GM18499 (cell line): ENCODE results near the gene SPEM2.
A peak's percentile ranks its signal among the peaks of the same experiment; 100 is the strongest.

ENCODE experiments used
- ATAC-seq: cut with Tn5 transposase; IDR thresholded peaks from one replicate; pipeline ENCODE4 v1.9.1; 2021; ENCODE audit warnings: moderate number of reproducible peaks; ENCODE audit not compliant: insufficient read depth, unreplicated experiment

Gene SPEM2

DNA sequence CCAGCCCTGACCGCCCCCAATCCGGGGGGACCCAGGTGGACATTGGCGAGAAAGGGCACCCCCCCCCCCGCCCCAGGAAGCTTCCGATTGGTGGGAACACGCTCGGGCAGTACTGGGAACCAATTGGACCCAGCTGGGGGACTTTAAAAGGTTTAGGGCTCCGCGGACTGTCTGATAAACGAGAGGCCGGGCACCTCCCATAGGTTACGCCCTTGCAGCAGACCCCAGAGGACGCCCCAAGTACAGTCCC lies 21.8 kb upstream of the SPEM2 start:
- ATAC-seq = no peak

DNA sequence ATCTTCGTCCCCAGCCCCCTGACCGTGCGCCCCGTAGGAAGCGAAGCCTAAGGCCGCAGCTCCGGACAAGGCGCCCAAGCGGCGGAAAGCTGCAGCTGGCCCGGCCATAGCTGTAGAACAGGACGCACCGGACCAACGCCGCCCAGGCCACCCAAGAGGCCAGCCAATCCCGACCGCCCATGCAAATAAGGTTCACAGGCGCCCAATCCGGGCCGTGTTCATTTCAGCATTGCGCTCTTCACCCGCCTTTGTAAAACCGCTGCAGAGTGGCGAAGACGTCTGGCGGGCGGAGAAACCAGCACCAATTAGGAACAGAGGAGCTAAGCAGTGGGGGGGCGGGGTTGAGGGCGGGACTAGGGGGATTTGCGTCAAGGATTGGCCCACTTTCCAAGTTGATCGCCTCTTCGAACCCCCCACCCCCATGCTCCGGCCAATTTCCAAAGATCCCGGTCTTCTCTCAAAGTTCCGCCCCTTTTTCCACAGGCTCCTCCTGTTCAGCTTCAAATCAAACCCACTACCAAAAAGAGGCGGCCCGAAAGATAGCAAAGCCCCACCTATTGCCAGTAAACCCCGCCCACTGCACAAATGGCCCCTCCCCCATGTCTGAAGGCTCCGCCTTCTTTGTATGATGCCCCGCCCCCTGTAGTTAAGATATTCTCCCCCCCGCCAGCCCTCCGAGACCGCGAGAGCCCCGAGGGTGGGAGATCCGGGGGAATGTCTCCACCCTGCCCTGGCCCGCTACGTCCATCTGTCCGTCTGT lies 21.3 kb upstream of the SPEM2 start, which contains the start of gene TMEM256:
Gene TMEM256, minus strand, starts transcription at position 121 of the 760 bp plus-strand sequence. Its CDS starts 13 bp downstream, at position 108.
- ATAC-seq = peak; percentile 64

DNA sequence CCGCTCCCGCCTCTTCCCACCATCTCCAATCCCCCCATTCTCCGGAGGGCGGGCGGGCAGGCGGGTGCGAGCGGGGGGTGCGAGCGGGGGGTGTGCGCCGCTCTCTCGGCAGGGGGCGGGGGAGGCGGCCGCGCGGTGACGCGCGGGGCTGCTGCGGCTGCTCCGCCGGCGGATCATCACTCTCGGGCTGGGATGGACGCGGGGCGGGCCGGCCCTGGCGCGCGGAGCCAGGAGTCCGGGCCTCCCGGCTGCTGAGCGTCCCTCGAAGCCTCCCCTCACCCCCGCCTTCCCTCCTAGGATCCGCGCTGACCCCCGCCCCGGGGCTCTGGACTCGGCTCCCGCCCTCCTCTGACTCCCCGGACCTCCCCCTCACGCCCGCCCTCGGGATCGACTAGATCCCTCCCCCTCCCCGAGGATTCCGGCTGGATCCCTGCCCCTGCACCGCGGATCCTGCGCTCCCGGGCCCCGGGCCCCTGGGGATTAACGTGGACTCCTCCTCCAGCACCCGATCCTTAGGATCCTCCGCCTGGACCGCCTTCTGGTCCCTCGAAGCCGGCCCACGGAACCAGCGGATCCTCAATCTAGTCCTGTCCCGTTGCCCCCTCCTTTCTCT lies 20.6 kb upstream of the SPEM2 start:
- no peak for ATAC-seq

DNA sequence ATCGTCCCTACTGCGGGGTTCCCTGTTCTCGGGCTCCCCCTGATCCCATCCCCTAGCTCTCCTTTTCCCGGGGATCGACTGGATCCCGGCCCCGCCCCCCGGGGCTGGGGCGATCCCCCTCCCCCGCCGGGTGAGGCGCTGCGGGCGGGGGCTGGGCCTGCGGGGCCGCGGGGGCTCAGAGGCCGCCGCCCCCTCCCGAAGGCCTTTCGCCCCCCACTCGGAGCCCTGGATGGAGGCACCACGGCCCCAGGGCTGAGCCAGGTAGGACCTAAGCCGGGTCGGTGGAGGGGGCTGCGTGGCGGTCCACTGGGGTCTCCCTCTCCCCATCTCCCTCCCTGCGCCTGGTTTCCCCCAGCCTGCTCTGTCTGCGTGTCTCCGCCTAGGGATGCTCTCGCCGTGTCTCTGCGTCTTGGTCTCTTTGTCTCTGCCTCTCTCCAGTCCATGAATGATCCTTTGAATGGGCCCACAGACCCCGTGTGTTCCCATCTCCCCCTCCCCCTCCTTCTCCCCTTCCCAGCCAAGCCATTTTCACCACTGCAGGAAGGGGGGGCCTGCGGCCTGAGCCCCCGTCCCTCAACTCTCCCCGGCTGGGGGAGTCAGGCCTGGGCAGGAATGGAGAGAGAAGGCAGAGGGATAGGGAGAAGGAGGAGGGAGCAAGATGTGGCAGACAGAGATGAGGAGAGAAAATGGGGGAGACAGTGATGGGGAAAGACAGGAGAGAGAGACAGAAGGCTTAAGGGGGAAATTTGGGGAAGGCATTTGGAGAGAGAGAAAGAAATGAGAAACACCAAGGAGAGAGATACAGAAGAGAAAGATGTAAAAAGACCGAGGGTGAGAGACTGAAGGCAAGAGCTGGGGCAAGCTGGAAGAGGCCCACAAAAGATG lies 19.8 kb upstream of the SPEM2 start:
- no peak for ATAC-seq

DNA sequence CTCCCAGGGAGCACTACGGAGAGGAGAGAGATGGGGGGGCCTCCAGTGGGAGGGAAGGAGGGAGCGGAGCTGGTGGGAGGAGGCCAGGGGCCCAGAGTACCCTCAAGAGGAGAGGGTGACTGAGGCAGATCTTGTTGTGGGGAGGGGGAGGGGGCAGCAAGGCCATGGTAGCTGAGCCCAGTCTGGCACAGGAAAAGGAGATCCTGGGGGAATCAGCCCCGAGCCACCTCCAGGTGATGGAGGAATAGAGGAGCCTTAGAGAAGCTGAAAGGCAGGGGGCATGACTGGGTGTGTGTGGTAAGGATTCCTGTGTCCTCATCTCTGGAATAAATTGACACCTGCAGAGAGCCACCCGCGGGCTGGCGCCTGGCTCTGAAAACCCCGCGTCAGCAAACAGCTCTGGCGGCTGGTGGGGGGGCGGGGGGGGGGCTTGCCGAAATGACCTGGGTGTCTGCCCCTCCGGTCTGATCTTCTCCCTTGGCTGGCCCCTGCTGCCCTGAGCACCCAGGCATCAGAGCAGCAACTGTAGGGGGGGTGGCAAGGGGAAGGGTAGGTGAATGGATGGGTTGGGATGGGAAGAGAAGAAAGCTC lies 19.1 kb upstream of the SPEM2 start:
- no peak for ATAC-seq

DNA sequence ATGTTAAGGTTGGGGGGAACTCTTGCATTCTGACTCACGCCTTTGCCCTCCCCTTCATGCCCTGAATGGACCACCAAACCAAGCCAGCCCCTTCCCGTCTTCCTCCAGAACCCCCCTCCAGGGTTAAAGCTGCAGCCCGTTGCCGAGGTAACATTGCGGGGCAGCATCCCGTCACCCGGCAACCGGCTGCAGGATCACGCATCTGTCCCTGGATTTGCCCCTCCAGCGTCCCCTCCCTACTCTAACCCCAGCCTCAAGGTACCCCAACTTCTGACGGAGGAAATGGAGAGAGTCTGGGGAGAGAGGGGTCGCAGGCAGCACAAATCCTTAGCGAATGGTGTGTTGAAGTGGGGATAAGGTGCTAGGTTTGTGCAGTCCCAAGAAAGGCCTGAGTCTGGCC lies 18.3 kb upstream of the SPEM2 start:
- no peak for ATAC-seq

DNA sequence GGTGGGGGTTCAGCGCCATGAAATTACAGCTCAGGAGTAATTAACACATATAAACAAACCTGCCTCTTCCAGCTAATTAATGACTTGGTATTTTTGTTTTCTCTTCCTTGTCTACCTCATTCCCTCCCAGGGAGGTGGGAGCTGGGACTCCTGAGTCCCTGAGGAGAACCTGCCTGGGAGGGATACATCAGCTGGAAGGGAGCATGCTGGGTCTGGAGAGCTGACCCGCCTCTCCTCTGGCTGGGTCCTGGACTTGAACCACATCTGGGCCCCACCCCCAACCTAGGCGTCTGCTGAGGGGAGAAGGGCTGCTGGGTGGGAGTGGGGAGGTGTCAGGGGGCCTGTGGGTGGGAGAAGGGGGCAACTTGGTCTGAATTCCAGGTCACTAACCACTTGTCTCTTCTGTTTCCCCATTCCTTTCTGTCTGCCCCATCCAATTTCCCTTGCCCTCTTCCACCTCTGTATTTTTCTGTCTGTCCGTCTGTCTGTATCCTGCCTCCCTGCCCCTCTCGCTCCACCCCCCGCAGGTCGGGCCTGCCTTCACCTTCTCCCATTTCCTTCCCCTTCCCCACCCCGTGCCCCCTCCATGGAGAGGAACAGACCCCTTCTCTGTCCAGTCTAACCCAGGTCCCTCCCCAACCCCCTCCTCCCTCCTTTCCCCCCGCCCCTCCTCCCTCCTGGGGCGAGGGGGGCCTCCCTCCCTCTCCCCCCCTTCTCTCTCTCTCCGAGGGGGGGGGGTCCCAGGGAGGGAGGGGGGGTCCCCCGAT lies 17.7 kb upstream of the SPEM2 start, which contains the start of gene NLGN2:
Gene NLGN2, plus strand, starts transcription at position 361 of the 767 bp plus-strand sequence. CDS start 411 bp downstream, outside the sequence.
- no peak for ATAC-seq

DNA sequence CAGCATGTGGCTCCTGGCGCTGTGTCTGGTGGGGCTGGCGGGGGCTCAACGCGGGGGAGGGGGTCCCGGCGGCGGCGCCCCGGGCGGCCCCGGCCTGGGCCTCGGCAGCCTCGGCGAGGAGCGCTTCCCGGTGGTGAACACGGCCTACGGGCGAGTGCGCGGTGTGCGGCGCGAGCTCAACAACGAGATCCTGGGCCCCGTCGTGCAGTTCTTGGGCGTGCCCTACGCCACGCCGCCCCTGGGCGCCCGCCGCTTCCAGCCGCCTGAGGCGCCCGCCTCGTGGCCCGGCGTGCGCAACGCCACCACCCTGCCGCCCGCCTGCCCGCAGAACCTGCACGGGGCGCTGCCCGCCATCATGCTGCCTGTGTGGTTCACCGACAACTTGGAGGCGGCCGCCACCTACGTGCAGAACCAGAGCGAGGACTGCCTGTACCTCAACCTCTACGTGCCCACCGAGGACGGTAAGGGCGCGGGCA lies 17.1 kb upstream of the SPEM2 start:
- no peak for ATAC-seq

DNA sequence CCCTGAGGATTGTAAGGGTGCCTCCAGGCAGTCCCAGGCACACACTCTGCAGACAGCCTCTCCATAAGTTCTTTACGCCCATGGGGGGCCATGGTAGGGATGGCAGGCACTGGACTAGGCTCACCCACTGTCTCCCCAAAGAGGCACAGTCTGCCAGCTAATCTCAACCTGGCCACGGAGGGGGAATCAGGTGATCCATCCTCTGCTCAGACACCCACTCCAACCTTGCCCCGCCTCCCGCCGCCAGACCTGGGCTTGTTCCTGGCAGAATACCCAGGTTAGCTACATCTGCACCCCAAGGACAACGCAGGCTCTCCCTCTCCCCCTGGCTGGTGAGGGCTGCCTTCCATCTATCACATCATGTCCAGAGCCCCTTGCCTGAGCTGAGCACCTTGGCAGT lies 16.6 kb upstream of the SPEM2 start:
- no peak for ATAC-seq

DNA sequence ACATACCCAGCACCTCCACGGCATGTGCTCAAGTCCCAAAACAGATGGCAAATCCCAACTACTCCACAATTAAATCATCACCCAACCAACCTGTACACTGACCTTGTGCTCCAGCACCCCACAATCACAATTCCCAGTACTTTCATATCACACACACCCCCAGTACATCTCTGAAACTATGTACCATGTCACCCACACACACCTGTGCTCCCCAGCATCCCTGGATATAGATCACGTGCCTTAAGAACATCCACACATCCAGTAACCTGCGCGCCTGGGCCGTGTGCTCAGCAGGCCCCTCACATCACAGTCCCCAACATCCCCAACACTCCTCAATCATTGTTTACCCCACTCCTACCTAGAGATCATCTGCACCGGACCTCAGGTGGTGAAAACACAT lies 15.7 kb upstream of the SPEM2 start:
- ATAC-seq = no peak

DNA sequence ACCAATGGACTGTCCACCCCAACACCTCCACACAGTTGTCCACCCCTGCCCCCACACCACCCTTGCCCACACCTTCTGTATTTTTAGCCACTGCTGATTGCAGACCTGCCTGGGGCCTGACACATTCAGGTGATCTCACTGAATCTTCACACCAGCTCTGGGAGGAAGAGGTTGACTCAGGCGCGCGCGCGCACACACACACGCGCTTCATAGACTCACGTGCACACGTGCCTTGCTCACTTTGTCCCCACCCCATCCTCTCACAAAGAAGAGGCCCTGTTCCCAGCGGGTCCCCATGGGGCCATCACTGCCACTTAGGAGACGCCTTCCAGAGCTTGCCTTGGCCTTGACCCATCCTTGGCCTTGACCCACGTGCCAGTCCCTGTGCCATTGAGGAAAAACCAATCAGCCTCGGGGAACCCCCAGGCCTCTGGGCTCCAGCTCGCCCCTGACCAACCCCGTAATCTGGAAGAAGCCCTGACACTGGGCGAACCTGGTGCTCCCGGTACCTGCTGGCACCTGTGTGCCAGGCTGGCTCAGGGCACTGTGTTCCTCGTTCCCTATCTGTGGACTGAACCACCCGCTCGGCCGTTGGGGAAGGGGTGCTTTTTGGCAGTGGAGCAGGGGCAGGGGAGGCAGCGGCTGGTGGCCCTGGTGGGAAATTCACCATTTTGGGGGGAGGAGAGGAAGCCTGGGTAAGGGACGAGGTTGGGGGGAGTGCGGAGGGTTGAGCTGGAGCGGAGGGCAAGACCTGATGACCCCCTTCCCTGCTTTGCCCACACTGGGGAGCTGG lies 14.6 kb upstream of the SPEM2 start:
- ATAC-seq = no peak

DNA sequence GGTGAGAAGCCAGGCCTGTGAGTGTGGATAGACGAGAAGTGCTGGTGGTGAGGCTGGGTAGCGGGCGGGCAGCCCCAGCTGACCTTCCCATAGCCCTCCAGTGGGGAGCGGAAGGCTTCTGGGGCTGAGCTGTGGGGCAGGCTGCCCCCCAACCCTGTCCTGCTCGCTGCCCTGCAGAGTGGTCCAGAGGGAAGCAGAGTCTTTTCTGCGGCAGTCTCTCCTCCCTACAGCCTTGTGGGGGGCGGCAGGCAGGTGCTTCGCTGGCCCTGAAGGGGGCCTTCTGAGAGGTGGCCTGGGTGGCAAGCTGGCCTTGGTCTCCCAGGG lies 14.0 kb upstream of the SPEM2 start:
- ATAC-seq = no peak

DNA sequence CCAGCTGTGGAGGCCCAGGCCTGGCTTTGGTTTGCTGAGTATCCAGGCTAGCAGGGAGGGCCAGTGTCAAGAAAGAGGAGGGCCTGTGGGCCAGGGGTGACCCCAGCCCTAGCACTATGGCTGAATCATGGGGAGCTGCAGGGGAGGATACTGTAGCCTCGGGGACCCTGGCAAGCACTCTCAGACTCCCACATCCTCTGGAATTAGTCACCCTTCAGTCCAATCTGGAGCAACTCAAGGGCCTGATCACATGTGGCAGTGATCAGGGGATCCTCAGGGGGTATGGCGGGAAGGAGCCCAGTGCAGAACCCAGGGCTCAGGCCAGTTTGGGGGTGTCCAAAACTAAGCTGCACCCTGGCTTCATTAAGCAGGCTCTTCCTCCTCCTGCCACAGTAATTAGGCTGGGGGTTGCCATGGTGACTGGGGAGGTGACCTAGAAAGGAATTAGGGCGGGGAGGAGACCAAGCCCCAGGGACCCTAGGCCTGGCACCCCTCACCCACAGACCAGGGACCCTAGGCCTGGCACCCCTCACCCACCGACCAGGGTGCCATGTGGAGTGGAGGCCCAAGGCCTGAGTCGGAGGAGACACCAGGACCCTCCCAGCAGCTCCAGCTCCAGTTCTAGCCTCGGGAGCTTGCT lies 11.9 kb upstream of the SPEM2 start:
- no peak for ATAC-seq

DNA sequence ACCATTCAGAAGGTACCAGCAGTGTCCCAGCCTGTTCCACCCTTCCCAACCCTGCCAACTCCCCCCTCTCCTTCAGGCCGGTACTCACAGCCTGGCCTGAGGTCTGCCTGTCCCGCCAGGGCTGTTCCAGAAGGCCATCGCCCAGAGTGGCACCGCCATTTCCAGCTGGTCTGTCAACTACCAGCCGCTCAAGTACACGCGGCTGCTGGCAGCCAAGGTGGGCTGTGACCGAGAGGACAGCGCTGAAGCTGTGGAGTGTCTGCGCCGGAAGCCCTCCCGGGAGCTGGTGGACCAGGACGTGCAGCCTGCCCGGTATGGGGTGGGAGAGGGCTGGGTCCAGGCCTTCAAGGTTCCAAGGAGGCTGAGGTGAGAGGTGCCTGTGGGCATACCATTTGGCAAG lies 10.6 kb upstream of the SPEM2 start:
- no peak for ATAC-seq

DNA sequence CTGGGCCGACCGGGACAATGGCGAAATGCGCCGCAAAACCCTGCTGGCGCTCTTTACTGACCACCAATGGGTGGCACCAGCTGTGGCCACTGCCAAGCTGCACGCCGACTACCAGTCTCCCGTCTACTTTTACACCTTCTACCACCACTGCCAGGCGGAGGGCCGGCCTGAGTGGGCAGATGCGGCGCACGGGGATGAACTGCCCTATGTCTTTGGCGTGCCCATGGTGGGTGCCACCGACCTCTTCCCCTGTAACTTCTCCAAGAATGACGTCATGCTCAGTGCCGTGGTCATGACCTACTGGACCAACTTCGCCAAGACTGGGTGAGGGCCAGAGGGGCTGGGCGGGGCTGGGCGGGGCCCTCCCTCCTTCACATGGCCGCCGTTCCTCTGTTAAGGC lies 9.6 kb upstream of the SPEM2 start:
- no peak for ATAC-seq

DNA sequence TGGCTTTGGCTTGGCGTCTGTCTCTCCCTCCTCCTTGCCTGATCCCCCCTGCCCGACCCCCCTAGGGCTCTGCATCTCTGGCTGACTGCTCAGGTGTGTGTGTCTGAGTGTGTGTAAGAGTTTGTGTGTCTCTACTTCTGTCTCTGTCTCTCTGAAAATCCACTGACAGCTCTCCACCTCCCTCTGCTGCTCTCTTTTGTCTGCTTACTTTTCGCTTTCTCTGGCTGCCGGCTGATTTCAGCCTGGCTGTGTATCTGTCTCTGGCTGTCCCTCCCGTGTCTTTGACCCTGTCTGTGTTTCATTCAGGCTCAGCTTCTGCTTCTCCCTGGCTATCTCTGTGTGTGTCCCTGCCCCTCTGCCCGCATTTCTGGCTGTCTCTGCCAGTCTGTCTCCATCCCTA lies 9.1 kb upstream of the SPEM2 start:
- ATAC-seq = no peak

DNA sequence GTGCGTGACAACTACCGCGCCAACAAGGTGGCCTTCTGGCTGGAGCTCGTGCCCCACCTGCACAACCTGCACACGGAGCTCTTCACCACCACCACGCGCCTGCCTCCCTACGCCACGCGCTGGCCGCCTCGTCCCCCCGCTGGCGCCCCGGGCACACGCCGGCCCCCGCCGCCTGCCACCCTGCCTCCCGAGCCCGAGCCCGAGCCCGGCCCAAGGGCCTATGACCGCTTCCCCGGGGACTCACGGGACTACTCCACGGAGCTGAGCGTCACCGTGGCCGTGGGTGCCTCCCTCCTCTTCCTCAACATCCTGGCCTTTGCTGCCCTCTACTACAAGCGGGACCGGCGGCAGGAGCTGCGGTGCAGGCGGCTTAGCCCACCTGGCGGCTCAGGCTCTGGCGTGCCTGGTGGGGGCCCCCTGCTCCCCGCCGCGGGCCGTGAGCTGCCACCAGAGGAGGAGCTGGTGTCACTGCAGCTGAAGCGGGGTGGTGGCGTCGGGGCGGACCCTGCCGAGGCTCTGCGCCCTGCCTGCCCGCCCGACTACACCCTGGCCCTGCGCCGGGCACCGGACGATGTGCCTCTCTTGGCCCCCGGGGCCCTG lies 8.3 kb upstream of the SPEM2 start:
- no peak for ATAC-seq

DNA sequence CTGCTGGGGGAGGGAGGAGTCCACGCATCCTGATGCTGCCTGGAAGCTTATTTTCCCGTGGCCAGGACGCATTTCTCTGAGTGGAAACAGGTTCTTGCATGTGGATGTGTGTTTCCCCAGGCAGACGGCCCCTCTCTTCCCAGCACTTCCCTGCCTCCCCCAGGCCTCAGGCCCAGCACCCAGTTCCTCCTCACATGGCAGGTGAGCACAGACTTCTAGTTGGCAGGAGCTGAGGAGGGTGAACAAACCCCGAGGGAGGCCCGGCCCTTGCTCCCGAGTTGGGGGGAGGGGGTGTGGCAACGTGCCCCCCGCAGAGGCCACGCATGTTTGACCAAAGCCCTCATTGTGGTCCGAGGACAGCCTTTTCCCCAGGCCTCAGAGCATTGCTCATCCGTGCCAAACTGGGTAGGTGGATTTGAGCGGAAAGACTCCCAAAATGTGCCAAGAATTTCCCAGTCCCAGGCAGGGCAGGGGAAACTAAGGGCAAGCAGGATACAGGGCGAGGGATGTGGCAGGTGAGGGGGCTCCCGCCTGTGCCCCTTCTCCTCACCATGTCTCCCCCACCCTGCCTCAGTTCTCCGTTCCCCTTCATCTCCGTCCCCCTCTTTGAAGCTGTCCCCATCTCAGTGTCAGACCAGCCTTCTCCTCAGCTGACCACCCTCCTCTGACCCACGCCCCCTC lies 6.8 kb upstream of the SPEM2 start:
- ATAC-seq = no peak
